Nephron (organoid): ENCODE measurements around the gene PRUNE2.
A peak's percentile ranks its signal among the peaks of the same experiment; 100 is the strongest.

ENCODE experiments used
- H3K27ac Mint-ChIP-seq, 3 experiments: 2 replicates each; pipeline ENCODE4 v1.8.0; 2020; ENCODE audit warnings: mixed read lengths in 3 of 3, mild to moderate bottlenecking in 2 of 3, moderate library complexity in 1 of 3
- H3K27me3 Mint-ChIP-seq: 2 replicates; pipeline ENCODE4 v1.8.0; 2021; ENCODE audit warnings: low read depth, mild to moderate bottlenecking, moderate library complexity, mixed read lengths
- H3K36me3 Mint-ChIP-seq: 2 replicates; pipeline ENCODE4 v1.8.0; 2020; ENCODE audit warnings: low read depth, mixed read lengths
- H3K4me1 Mint-ChIP-seq: 2 replicates; pipeline ENCODE4 v1.8.0; 2020; ENCODE audit warnings: mixed read lengths
- H3K4me3 Mint-ChIP-seq, 3 experiments: 2 replicates each; pipeline ENCODE4 v1.8.0; 2020; ENCODE audit warnings: mild to moderate bottlenecking in 3 of 3, mixed read lengths in 3 of 3, moderate library complexity in 2 of 3
- H3K9me3 Mint-ChIP-seq: 2 replicates; pipeline ENCODE4 v1.8.0; 2020; ENCODE audit warnings: mixed read lengths
- CTCF ChIP-seq, 3 experiments: fragments of 200-600 bp; sonication (generic); IDR thresholded peaks; one replicate each; pipeline ENCODE4 v1.5.0; 2021; ENCODE audit warnings: antibody characterized with exemption in 3 of 3; ENCODE audit not compliant: unreplicated experiment in 3 of 3

Gene PRUNE2

GRCh38 chr9:76784881-76785280, 121.0 kb downstream of the PRUNE2 start:
- H3K4me1 Mint-ChIP-seq, result no peaks in the 10 kb centered on the region
- H3K9me3 Mint-ChIP-seq, result no peaks in the 10 kb centered on the region
- no peak for TF ChIP-seq CTCF (IDR thresholded peaks at IDR 0.05; ENCODE audit: unreplicated experiment in 3 of 3)
- H3K27me3 Mint-ChIP-seq, result peaks cover 11% of the 10 kb centered on the region
- no peak overlapping the region for H3K4me3 Mint-ChIP-seq
- H3K36me3 Mint-ChIP-seq, result no peaks in the 10 kb centered on the region
- H3K27ac Mint-ChIP-seq, result peak overlapping the region in 1 of 3 experiments; percentile 13

- peak overlapping the region; percentile 64 to 91 (median 86) for H3K27ac Mint-ChIP-seq
- H3K4me3 Mint-ChIP-seq, result no peak overlapping the region
- TF ChIP-seq CTCF (IDR thresholded peaks at IDR 0.05; ENCODE audit: unreplicated experiment in 3 of 3), result no peak
- no peaks in the 10 kb centered on the region for H3K9me3 Mint-ChIP-seq
- H3K36me3 Mint-ChIP-seq, result no peaks in the 10 kb centered on the region
- H3K4me1 Mint-ChIP-seq, result peaks cover 8% of the 10 kb centered on the region
- peaks cover 10% of the 10 kb centered on the region for H3K27me3 Mint-ChIP-seq
These were observed 133.0 kb downstream of the PRUNE2 start for GRCh38 chr9:76772686-76773445.

GRCh38 chr9:76766126-76766525, 139.8 kb downstream of the PRUNE2 start:
- H3K27me3 Mint-ChIP-seq, result peaks cover 8% of the 10 kb centered on the region
- no peak overlapping the region for H3K4me3 Mint-ChIP-seq
- H3K27ac Mint-ChIP-seq, result peak overlapping the region in 2 of 3 experiments; percentile 22 to 32
- H3K36me3 Mint-ChIP-seq, result no peaks in the 10 kb centered on the region
- TF ChIP-seq CTCF (IDR thresholded peaks at IDR 0.05; ENCODE audit: unreplicated experiment in 3 of 3), result no peak
- peaks cover 5% of the 10 kb centered on the region for H3K4me1 Mint-ChIP-seq
- H3K9me3 Mint-ChIP-seq, result no peaks in the 10 kb centered on the region

- peaks cover 12% of the 10 kb centered on the region for H3K27me3 Mint-ChIP-seq
- no peak within 1 kb of the TSS for H3K4me3 Mint-ChIP-seq
These were observed 141.8 kb downstream of the PRUNE2 start, which contains the start of gene PCA3 for GRCh38 chr9:76764138-76764537. PCA3 (plus strand) TSS chr9:76764438.

GRCh38 chr9:76761448-76761847, 144.5 kb downstream of the PRUNE2 start:
- H3K4me3 Mint-ChIP-seq, result no peak overlapping the region

More at GRCh38 chr9:76764138-76764537, 141.8 kb downstream of the PRUNE2 start, which contains the start of gene PCA3:
- H3K36me3 Mint-ChIP-seq, result no peaks in the 10 kb centered on the region
- no peak for TF ChIP-seq CTCF (IDR thresholded peaks at IDR 0.05; ENCODE audit: unreplicated experiment in 3 of 3)
- H3K4me1 Mint-ChIP-seq, result peaks cover 5% of the 10 kb centered on the region
- peak within 1 kb of the TSS in 2 of 3 experiments; percentile 8 to 68 for H3K27ac Mint-ChIP-seq
- H3K9me3 Mint-ChIP-seq, result no peaks in the 10 kb centered on the region

More at GRCh38 chr9:76761448-76761847, 144.5 kb downstream of the PRUNE2 start:
- Mint-ChIP-seq H3K27me3 (peaks cover 14% of the 10 kb centered on the region), H3K4me1 (peaks cover 12% of the 10 kb centered on the region), H3K27ac (no peak overlapping the region), H3K9me3 (no peaks in the 10 kb centered on the region), H3K36me3 (no peaks in the 10 kb centered on the region)
- TF ChIP-seq CTCF (IDR thresholded peaks at IDR 0.05; ENCODE audit: unreplicated experiment in 3 of 3), result peak; percentile 35 to 65 (median 44)
